Breast epithelium (tissue), 3 donors: ENCODE results near the gene RC3H2.

Experiments
- CTCF ChIP-seq, 3 donors: fragments of 450-650 bp; IDR thresholded peaks; one replicate each; pipeline ENCODE4 v1.5.1; 2016 to 2017; ENCODE audit warnings: antibody characterized with exemption in 3 of 3, mild to moderate bottlenecking in 3 of 3, moderate library complexity in 3 of 3
- POLR2A ChIP-seq: fragments of 450-650 bp; IDR thresholded peaks from one replicate; pipeline ENCODE4 v1.6.1; 2016; ENCODE audit warnings: antibody characterized with exemption, mild to moderate bottlenecking, moderate library complexity

- TF ChIP-seq POLR2A (no peak), CTCF (IDR thresholded peaks at IDR 0.05) (no peak)
Measured at GRCh38 chr9:122841501-122841900, 63.7 kb downstream of the RC3H2 start.
